EL (cell line): ENCODE measurements around the gene SCNN1B.
"Not testable (repeated sequence)": the region's sequence is repeated elsewhere in the genome, so short reads cannot be mapped to it uniquely, and the experiment has no call there.

Experiments used
- DNase-seq: peaks from one replicate; pipeline ENCODE4 v3.0.0-alpha.2; 2016

Gene SCNN1B

GRCh38 chr16:23357761-23358290, 55.7 kb downstream of the SCNN1B start:
- DNase-seq: no peak

- no peak for DNase-seq
Measured at GRCh38 chr16:23359092-23359760, 57.1 kb downstream of the SCNN1B start.

GRCh38 chr16:23362460-23363317, 60.6 kb downstream of the SCNN1B start:
- no peak for DNase-seq

- DNase-seq: no peak
Measured at GRCh38 chr16:23365602-23366240, 63.6 kb downstream of the SCNN1B start.

- DNase-seq: not testable (repeated sequence)
Measured at GRCh38 chr16:23366341-23366740, 64.2 kb downstream of the SCNN1B start.

GRCh38 chr16:23367564-23367963, 65.5 kb downstream of the SCNN1B start:
- no peak for DNase-seq

- DNase-seq: no peak
Measured at GRCh38 chr16:23367988-23368387, 65.9 kb downstream of the SCNN1B start.

- DNase-seq: peak; percentile 13
Measured at GRCh38 chr16:23368469-23368868, 66.4 kb downstream of the SCNN1B start.

GRCh38 chr16:23369416-23369815, 67.3 kb downstream of the SCNN1B start:
- no peak for DNase-seq

- no peak for DNase-seq
Measured at GRCh38 chr16:23371368-23371767, 69.3 kb downstream of the SCNN1B start.

- no peak for DNase-seq
Measured at GRCh38 chr16:23373436-23374219, 71.5 kb downstream of the SCNN1B start.

GRCh38 chr16:23374721-23375510, 72.8 kb downstream of the SCNN1B start:
- no peak for DNase-seq

- no peak for DNase-seq
Measured at GRCh38 chr16:23375643-23376042, 73.5 kb downstream of the SCNN1B start.

- no peak for DNase-seq
Measured at GRCh38 chr16:23377071-23377931, 75.2 kb downstream of the SCNN1B start.

GRCh38 chr16:23378256-23378655, 76.2 kb downstream of the SCNN1B start:
- no peak for DNase-seq

GRCh38 chr16:23378921-23379320, 76.8 kb downstream of the SCNN1B start:
- no peak for DNase-seq

GRCh38 chr16:23379707-23380106, 77.6 kb downstream of the SCNN1B start:
- DNase-seq: no peak

GRCh38 chr16:23380501-23380951, 78.4 kb downstream of the SCNN1B start:
- no peak for DNase-seq

GRCh38 chr16:23381702-23382101, 79.6 kb downstream of the SCNN1B start:
- not testable (repeated sequence) for DNase-seq

- DNase-seq: no peak
Measured at GRCh38 chr16:23382279-23382678, 80.2 kb downstream of the SCNN1B start.

GRCh38 chr16:23383881-23384280, 81.8 kb downstream of the SCNN1B start:
- DNase-seq: no peak
